ENCODE data around the gene ELMOD3.
A peak's percentile ranks its signal among the peaks of the same experiment; 100 is the strongest.
"Not testable (repeated sequence)": the region's sequence is repeated elsewhere in the genome, so short reads cannot be mapped to it uniquely, and the experiment has no call there.

The ELMOD3 gene

GRCh38 chr2:85329701-85330100, 24.9 kb upstream of the ELMOD3 start:
- DNase-seq = not testable (repeated sequence)

GRCh38 chr2:85330839-85331636, 23.5 kb upstream of the ELMOD3 start:
- no peak for DNase-seq

GRCh38 chr2:85333877-85334276, 20.7 kb upstream of the ELMOD3 start:
- not testable (repeated sequence) for DNase-seq

GRCh38 chr2:85334928-85335327, 19.6 kb upstream of the ELMOD3 start:
- DNase-seq = no peak

GRCh38 chr2:85340034-85340892, 14.3 kb upstream of the ELMOD3 start:
- DNase-seq = no peak

GRCh38 chr2:85341269-85342029, 13.1 kb upstream of the ELMOD3 start:
- no peak for DNase-seq

GRCh38 chr2:85342156-85342555, 12.4 kb upstream of the ELMOD3 start:
- DNase-seq = no peak

- DNase-seq = not testable (repeated sequence)
These were observed 11.2 kb upstream of the ELMOD3 start for GRCh38 chr2:85343207-85343895.

GRCh38 chr2:85344356-85344954, 10.1 kb upstream of the ELMOD3 start:
- DNase-seq = no peak

GRCh38 chr2:85347599-85347998, 7.0 kb upstream of the ELMOD3 start:
- no peak for DNase-seq

- peak; percentile 48 for DNase-seq
These were observed 688 bp upstream of the ELMOD3 start for GRCh38 chr2:85353876-85354285.

- no peak for DNase-seq
These were observed 473 bp downstream of the ELMOD3 start for GRCh38 chr2:85355073-85355410.

GRCh38 chr2:85355521-85355920, 952 bp downstream of the ELMOD3 start:
- no peak for DNase-seq

GRCh38 chr2:85356186-85356585, 1.6 kb downstream of the ELMOD3 start:
- no peak for DNase-seq

GRCh38 chr2:85357736-85358135, 3.2 kb downstream of the ELMOD3 start:
- DNase-seq = no peak

- DNase-seq = not testable (repeated sequence)
These were observed 8.3 kb downstream of the ELMOD3 start for GRCh38 chr2:85362653-85363387.

- DNase-seq = no peak
These were observed 12.6 kb downstream of the ELMOD3 start for GRCh38 chr2:85367180-85367579.

GRCh38 chr2:85368921-85369320, 14.4 kb downstream of the ELMOD3 start:
- no peak for DNase-seq

GRCh38 chr2:85369500-85369899, 14.9 kb downstream of the ELMOD3 start:
- DNase-seq = no peak

GRCh38 chr2:85371045-85371444, 16.5 kb downstream of the ELMOD3 start:
- no peak for DNase-seq

- no peak for DNase-seq
These were observed 21.9 kb downstream of the ELMOD3 start for GRCh38 chr2:85376291-85377065.
